IPS-NIHi7 (cell line): ENCODE measurements around the gene COL11A2.
"Not testable (repeated sequence)": the region's sequence is repeated elsewhere in the genome, so short reads cannot be mapped to it uniquely, and the experiment has no call there.

Experiments
- DNase-seq: peaks from one replicate; pipeline ENCODE4 v3.0.0; 2012; ENCODE audit warnings: mixed read lengths; ENCODE audit errors: extremely low spot score

Gene COL11A2

DNA sequence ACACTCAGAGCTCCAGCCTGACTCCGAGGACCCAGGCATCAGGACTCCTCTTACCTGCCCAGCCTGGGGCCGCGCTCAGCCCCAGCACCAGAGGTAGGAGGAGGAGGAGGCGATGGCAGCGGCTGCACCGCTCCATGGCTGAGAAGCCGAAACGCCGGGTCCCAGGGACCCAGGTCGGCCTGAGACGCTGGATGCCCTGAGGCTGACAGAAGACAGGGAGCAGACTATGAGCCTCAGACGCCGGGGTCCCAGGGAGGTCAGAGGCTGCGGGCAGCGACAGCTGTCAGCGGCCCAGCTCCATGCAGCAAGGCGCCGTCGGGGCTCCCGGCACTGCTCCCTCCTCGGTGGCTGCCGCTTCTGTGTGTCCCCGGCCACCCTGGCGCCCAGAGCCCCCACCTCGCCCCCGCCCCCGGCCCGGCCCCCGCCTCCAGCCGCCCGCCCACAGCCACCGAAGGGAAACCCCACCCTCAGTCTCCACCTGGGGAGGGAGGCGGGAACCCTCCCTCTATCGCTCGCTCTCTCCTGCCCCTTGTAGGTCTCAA, at the start of gene COL11A2:
Gene COL11A2, minus strand, starts transcription at position 363 of the 542 bp plus-strand sequence. Its CDS starts 227 bp downstream, at position 136.
- peak; percentile 49 for DNase-seq

DNA sequence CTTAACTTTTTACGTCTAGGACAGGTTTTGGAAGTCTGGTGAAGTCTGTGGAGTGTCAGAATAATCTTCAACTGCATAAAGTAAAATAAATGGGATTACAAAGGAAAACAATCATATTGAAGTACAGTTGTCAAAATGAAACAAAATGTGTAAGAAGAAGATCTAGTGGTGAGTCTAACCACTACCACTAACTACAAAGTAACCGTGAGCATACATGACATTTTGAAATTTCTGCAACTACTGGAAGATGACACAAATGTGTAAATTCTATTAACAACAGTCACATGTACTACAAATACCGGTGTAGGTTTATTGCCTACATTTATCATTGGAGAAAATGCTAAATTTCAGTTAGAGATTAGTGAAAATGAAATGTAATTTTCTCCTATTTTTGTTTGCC, 49.7 kb upstream of the COL11A2 start:
- no peak for DNase-seq

DNA sequence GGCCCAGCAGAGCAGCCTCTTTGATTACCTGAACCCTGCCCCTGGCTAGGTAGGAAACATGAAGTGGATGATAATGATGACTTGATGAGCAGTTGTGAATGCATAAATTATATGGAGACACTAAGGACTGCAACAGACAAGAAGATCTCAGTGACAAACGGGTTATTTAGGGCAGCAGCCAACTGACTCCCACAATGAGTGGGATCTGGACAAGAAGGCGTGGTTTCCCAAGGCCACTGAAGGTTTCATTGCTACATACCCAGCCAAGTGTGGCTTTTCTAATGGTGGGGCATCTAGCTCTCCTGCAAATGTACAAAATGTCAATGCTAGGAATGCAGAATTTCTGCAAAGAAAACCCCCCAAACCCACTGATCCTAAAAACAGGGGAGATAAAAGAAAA, 45.5 kb upstream of the COL11A2 start:
- DNase-seq, result no peak

DNA sequence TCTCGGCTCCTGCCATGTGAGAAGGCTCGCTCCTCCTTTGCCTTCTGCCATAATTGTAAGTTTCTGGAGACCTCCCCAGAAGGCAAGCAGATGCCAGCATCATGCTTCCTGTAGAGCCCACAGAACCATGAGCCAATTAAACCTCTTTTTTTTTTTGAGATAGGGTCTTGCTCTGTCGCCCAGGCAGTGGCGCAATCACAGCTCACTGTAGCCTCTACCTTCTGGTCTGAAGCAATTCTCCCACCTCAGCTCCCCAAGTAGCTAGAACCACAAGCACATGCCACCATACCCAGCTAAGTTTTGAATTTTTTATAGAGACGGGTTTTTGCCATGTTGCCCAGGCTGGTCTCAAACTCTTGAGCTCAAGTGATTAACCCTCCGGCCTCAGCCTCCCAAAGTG, 44.6 kb upstream of the COL11A2 start:
- DNase-seq, result no peak

DNA sequence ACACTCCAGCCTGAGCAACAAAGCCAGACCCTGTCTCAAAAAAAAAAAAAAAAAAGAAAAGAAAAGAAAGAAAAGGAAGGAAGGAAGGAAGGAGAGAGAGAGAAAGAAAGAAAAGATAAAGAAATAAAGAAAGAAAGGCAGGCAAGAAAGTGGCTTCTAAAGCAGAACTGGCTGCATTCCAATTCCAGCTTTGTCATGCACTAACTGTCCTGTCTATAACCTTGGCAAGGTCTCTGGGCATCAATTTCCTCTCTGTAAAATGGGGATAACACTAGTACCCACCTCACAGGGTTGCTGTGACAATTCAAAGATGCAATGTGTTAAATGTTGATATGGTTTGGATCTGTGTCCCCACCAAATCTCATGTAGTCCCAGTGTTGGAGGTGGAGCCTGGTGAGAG, 44.1 kb upstream of the COL11A2 start:
- no peak for DNase-seq

DNA sequence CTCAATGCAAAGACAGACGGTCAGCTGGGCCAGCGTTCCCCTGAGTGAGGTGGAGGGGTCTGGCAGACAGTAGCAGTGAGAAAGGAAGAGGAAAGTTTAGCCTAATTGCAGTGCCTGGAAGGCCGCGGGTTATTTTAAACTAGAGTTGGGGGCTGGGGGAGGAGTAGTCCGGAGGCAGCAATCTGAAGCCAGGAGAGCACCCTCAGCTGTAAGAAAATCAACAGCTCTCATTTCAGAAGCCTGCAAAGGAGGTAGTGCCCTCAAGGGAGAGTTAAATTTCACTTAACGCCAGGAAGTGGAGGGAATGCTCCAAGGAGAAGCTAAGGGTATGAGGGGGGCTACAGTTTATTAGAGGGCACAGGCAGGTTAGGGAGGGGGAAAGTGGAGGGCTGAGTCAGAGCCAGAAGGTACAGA, 43.0 kb upstream of the COL11A2 start:
- DNase-seq, result peak; percentile 31

DNA sequence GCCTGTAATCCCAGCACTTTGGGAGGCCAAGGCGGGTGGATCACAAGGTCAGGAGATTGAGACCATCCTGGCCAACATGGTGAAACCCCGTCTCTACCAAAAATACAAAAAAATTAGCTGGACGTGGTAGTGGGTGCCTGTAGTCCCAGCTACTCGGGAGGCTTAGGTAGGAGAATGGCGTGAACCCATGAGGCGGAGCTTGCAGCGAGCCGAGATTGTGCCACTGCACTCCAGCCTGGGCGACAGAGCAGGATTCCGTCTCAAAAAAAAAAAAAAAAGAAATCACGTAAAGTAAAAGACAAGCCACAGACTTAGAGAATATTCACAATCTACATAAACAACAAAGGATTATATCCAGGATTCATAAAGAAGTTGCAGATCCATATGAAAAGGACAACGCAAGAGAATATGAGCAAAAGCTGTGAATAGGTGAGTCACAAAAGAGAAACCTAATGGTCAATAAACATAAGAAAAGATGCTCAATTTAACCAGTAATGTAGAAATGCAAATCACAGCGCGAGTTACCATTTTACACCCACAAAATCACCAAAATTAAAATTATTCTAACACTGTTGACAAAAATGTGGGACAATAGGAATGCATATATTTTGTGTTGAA, 34.3 kb upstream of the COL11A2 start:
- not testable (repeated sequence) for DNase-seq

DNA sequence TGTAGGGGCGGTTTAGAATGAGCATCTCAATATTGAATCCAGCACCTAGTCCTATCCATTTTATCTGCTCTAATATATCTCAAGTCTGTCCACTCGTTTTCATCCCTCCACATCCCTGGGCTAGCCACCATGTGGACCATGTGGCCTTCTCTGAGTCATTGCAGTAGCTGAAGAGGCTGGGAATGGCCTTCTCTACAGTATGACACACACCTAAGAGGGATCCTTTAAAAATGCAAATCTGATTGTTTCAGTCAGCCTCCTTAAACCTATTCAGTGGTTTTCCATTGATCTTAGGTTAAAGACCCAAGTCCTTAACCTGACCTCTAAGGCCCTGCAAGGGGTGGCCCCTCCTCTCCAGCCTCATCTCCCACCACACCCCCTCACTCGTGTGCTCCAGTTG, 25.4 kb upstream of the COL11A2 start:
- no peak for DNase-seq

DNA sequence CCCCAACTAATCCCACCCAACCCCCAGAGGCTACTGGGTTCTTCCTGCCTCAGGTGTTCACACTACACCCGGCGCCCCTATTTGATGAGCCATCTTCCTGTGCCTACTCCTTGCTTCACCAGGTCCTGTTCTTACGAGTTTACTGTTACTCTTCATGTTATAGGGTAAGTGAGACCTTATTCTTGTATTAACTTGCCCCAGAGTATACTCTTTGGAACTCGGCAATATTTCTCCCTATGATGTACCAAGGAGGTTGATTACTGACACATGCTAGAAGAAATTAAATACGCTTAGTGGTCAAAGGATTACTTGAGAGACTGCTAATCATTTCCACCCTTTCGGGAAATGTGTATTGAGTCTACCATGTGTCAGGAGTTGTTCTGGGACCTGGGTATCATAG, 25.0 kb upstream of the COL11A2 start:
- DNase-seq, result no peak

DNA sequence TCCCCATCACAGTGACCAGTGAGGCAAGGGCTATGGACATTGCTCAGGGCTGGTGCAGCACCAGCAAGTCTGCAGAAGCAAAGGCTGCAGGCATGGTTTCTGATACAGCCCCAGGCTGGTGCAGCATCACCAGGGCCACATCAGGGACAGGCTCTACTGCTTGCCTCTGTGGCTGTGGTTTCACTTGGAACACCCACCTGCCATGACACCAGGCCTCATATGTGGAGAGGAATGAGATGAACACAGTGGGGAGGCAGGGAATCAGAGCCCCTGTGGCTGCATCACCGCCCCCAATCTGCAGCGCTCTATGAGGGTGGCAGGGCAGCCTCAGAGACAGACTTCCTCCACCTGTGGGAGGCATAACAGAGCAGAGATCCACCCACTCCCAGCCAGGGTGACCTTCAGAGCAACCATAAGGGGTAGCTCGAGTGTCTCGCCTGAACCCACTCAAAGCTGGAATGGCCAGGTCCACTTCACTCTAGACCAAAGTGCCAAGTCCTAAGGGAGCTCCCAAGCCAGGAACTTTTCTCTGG, 23.9 kb upstream of the COL11A2 start:
- no peak for DNase-seq

DNA sequence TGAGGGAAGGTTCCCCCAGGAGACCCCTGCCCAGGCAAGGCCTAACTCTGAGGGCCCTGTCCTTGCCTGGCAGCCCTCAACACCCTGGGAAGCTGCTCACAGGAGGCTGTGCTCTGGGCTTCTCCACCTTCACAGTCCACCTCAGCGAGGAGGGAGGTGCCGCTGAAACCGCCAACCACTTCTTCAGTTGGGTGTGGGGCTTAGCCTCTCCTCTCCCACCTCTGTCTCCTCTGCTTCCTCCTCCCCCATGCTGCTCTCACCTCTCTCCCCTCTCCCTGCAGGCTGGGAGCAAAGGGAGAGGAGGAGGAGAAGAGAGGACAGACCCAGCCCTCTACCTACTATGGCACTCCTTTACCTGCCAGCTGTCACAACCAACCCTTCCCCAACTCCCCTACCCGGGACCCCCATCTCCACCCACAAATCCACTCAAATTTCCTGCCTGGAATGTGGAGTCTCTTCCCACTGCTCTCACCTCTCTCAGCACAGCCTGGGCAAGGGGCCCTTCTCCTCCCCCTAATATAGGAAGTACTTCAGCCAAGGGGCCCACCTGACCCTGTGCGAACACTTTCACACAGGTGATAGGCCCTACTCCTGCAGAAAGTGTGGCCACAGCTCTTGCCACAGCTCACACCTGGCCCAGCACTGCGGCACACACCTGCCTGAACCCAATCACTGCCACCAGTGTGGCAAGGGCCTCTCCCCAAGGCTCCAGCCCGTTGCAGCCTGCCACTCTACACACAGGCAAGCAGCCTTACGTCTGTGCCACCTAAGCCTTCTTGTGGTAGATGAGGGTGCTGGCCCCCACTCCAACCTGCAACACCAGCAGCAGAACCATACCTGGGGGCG, 23.2 kb upstream of the COL11A2 start:
- DNase-seq, result no peak

DNA sequence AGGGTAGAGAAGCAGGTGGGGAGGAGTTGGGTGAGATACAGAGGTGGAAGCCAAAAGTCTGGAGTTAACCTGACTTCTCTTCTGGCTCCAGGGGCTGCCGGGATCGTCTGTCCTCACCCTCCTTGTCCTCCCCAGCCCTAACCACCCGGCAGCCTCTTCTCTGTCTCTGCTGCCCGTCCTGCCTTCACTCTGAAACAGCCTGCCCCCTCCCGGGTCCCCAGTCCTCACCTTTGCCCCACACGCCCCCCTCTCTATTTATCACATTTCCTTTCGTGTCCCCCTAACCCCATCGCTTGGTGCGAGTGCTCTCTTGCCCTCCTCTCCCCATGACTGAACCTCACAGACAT, 21.7 kb upstream of the COL11A2 start:
- DNase-seq, result no peak

DNA sequence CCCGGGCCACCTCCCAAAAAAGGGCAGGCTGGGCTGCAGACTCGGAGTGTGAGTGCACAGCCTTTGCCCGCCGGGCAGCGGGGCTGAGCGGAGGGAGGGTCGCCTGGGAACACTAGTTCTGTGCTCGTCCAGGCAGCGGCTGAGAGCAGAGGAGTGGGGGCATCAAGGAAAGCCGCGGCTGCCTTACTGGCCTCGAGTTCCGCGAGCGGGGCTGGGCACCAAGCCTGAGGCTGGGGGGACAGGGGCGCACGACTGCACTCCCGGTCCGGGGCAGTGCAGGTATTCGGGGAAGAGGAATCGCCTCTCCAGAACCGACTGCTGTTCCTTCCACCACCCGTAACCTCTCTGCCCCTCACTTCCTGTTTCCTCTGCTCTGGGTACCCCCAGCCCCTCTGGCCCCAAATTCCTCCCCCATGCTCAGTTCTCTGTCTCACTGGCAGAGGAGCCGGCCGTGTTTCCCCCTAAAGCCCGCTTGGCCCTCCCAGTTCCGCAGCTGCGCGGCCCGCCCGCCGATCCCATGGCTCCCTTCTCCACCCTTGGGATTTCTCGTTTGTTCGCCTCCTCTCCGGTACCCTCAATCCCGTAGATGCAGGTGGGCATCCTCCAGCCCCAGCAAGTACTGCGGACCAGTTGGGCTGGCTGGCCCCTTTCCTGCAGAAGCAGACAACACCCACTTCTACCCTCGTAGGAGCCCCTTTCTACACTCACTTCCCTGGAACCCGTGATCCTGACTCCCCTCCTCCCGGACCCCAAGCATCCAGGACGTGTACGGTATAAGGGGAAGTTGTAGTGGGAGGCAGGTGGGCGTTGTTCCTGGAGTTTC, 21.1 kb upstream of the COL11A2 start:
- DNase-seq, result peak; percentile 65

DNA sequence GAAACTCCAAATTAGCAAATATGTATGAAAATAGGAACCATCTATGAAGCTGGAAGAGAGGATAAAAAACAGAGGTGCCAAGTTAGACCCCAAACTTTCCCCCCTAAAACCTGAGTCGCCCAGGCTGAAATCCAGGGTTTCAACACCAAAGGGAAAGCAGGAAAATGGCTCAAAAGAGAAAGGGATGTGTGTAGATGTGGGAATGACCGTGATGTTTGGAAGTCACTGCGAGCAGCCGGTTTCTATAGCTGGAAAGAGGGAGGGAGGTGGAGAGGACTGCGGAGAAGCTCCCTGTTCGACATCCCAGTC, 20.5 kb upstream of the COL11A2 start:
- no peak for DNase-seq

DNA sequence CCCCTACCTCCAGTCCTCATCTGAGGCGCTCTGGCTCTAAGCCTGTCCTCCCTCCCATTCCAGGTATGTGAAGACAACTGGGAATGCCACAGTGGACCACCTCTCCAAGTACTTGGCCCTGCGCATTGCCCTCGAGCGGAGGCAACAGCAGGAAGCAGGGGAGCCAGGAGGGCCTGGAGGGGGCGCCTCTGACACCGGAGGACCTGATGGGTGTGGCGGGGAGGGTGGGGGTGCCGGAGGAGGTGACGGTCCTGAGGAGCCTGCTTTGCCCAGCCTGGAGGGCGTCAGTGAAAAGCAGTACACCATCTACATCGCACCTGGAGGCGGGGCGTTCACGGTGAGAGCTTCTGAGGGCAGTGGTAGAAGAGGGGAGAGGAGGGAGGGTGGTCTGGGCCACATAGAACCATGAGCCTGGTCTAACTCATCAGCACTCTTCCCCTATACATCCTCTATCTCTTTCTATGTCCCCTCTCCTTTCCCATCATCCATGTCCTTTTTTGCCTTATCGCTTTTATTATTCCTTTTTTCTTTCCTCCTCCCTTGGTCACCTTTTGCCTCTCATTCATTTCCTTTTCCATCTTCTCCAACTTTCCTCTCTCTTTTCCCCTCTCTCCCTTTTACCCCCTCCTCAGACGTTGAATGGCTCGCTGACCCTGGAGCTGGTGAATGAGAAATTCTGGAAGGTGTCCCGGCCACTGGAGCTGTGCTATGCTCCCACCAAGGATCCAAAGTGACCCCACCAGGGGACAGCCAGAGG, 19.6 kb upstream of the COL11A2 start:
- DNase-seq, result peak; percentile 55

DNA sequence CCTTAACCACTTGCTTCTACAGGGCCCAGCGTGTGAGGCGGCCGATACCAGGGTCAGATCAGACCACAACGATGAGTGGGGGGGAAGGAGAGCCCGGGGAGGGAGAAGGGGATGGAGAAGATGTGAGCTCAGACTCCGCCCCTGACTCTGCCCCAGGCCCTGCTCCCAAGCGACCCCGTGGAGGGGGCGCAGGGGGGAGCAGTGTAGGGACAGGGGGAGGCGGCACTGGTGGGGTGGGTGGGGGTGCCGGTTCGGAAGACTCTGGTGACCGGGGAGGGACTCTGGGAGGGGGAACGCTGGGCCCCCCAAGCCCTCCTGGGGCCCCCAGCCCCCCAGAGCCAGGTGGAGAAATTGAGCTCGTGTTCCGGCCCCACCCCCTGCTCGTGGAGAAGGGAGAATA, 18.9 kb upstream of the COL11A2 start:
- DNase-seq, result no peak

DNA sequence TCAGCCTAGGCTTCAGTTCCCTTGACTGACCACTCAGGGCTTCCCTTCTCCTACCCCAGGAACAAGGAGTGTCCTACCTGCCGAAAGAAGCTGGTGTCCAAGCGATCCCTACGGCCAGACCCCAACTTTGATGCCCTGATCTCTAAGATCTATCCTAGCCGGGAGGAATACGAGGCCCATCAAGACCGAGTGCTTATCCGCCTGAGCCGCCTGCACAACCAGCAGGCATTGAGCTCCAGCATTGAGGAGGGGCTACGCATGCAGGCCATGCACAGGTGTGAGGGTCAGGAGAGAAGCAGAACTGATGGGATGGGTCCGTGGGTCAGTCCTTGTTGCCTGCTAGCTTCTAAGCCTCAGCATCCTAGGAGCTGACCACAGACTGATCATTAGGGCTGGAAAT, 17.6 kb upstream of the COL11A2 start:
- no peak for DNase-seq

DNA sequence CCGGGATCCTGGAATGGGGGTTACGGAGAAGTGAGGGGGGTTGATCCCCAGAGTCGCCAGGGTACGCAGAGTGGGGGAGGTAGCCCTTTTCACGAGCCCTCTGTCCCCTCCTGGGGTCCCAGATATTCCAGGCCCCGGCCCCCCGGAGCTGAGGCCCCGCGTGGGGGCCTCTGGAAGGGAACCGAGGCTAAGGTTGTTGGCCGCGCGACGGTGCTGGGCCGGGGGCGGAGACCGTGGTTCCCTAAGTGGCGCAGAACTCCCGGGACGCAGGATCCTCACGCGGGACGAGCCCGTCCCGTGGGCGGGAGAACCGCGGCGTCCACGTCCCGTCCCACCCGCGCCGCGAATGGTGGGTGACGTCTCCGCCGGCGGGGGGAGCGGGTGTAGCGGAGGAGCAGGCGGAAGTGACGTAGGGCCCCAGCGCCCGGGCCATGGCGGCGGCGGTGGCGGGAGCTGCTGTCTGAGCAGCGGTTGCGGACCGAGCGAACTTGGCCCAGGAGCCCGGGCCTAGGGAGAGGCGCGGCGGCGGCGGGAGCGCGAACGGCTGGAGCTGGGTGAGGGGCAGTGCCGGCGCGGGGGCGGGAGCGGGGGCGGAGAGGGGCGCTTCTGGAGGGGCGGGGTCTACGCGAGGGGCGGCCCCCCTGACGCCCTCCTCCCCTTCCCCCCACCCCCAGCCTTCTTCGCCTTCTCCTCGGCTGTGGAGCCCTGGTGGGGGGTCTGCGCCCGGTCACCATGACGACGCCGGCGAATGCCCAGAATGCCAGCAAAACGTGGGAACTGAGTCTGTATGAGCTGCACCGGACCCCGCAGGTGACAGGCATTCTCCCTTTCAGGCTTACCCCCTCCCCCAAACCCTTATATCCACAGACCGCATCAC, 16.1 kb upstream of the COL11A2 start, which contains the start of gene RING1:
Gene RING1, plus strand, starts transcription at position 410 of the 877 bp plus-strand sequence. Its CDS starts 323 bp downstream, at position 733.
- peak; percentile 79 for DNase-seq

DNA sequence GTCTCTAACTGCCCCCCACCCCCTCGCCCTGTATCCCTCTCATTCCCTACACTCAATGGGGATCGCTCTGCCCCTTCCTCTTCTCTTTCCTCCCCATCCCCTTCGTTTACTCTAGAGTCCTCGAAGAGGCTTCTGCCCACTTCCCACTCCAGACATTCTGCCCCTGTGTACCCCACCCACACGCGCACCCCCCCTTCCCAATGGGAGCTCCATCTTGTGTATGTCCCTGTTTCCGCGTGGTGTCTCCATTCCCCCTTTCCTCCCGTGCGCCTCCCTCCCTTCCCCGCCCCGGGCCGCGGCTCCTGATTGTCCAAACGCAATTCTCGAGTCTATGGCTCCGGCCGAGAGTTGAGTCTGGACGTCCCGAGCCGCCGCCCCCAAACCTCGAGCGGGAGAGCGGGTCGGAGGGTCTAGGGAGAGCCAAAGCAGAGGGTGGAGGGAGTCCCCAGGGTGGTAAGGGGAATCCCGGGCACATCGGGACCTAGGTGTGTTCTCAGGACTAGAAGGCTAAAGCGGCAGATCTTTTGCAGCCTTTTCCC, 15.4 kb upstream of the COL11A2 start:
- no peak for DNase-seq
